Stimulated activated naive CD4-positive, alpha-beta T cell treated with Interleukin-2 at 50 U/mL for 16 hours (primary cell): ENCODE measurements around the gene CAPN9.
"Not testable (repeated sequence)": the region's sequence is repeated elsewhere in the genome, so short reads cannot be mapped to it uniquely, and the experiment has no call there.

Experiments used
- DNase-seq: peaks from one replicate; lab custom pipeline; 2025; lab: John Stamatoyannopoulos, UW

The CAPN9 gene

GRCh38 chr1:230711245-230711644 lies 35.9 kb upstream of the CAPN9 start:
- no peak for DNase-seq

GRCh38 chr1:230712470-230712942 lies 34.7 kb upstream of the CAPN9 start:
- no peak for DNase-seq

DNA sequence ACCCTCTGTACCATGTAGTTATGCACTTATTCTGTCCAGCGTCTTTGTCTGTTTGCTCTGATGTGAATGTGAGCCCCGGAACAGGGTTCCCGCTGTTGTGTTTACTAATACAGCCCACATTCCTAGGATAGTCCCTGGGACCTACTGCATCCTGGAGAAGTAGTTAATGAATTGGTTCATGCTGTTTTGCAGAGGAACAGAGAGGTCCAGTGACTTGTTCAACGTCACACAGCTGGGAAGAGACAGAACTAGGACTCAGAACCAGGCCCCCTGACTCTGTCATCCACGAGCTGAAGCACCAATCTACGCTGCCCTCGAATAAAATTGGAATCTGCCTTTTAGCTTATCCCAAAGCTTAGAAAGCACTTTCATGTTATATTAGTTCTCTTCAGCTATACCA lies 34.0 kb upstream of the CAPN9 start:
- DNase-seq = no peak

DNA sequence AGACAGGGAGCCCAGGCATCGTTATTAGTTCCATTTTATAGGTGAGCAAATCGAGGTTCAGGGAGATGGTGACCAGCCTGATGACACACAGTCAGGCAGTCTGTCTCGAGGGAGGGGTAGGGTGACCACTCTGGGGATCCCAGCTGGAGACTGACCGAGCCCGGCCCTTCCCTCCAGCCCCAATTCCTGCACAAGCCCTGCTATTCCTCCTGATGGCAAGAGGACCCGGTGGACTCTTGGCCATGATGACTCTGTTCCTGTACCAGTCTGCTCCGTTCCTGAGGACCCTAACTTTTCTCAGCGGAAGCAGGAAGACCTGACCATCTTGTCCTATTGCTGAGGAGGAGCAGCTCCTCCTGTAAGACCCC lies 33.7 kb upstream of the CAPN9 start:
- DNase-seq = no peak

DNA sequence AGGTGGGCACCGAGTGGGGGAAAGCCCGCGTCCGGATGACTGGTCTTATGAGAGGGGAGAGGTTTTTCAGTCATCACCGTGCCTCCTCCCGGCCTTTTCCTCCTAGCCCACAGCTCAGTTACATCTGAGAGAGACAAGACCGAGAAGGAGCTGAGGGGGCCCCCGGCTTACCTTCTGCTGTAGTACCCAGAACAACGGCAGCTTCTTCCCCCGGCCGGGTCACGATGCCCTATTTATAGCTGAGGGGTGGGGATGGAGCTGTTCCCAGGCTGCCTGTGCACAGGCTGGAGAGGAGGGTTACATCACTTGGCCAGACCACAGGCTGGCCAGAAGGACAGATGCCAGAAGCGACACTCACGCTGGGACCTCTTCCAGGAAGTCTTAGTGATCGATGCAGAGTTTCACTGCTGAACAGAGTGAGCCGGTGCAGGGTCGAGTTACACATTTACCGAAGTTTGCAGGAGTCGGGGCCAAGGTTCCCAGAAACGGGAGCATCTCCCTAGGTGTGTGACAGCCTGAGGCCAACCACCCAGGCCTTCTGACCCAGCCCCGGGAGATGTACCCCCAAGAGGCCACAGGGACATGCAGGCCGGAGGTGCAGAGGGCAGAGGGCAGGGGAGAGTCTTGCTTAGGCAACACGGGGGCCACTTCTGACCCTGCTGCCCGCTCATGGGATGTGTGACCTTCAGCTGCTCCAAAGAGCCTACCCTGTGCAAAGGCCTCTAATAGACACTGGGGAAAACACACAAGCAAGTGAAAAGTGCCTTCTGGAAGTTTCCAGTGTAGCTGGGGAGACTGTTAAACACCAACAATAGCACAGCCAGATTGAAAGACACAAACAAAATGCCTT lies 33.0 kb upstream of the CAPN9 start, which contains the start of gene AGT:
AGT (minus strand) TSS at position 208 of the 850 bp plus-strand sequence. CDS start 3,299 bp downstream, outside the sequence.
- DNase-seq = no peak

GRCh38 chr1:230715510-230715909 lies 31.7 kb upstream of the CAPN9 start:
- no peak for DNase-seq

GRCh38 chr1:230716453-230716852 lies 30.7 kb upstream of the CAPN9 start:
- DNase-seq = not testable (repeated sequence)

DNA sequence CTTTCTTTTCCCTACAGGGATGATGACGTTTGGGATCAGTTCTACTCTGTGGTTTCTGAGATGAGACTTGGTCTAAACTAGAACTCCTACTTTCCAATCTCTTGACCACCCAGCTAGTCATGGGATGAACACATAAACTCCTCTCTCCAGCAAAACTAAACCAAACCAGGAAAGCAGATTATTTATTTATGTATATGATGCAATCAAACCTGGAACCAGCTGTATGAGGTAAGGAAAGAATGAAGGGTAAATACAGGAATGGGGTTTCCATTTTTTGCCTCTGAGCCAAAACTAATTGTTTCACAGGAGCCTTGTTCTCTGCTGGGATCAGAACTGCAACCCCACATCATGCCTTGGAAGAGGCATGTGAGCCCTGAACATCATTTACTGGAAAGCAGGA lies 29.9 kb upstream of the CAPN9 start:
- DNase-seq = no peak

DNA sequence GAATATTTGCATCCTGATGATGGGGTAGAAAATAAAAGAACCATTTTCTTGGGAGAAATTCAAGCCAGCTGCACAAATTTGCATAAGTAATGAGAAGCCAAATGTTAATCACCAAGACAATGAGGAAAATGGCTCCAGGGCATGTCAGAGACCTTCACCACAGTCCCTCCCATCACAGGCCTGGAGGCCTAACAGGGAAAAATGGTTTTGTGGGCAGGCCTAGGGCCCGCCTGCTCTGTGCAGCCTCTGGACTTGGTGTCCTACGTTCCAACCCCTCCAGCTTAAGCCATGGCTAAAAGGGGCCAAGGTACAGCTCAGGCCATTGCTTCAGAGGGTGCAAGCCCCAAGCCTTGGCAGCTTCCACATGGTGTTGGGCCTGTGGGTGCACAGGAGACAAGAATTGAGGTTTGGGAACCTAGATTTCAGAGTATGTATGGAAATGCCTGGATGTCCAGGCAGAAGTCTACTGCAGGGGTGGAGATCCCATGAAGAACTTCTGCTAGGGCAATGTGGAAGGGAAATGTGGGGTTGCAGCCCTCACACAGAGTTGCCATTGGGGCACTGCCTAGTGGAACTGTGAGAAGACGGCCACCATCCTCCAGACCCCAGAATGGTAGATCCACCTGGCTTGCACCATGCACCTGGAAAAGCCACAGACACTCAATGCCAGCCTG lies 25.2 kb upstream of the CAPN9 start:
- not testable (repeated sequence) for DNase-seq

DNA sequence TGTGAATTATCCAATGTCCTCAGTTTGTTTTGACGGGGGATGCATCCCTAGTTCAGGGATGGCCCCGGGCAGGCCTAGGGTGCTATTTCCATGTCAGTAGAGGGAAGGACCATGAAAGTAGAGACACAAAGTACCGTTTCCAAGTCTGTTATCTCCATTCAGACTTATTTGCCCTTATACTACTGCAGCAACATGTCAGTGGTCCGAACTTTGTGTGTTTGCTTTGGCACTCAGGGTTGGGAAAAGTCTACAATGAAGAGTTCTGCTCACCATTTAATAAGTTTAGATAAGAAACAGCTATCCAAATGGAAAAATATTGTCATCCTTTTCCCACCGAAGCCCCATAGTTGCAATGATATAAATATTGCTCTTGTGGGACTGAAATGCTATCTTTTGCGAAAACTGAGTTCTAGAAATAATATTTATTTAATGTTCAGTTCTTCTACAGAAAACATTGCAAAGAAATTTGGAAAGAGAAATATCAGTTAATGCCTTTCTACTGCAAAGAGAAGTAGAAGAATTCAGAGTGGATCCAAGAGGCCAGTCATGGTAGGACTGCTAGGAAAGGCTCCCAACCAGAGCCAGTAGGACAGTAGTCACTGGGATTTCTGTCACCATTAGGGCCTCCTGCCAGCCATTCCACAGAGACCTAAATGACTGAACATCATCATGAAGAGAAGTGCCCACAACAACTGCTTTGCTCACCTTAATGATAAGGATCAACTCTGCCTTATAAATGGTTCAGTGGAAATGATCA lies 21.8 kb upstream of the CAPN9 start:
- no peak for DNase-seq

DNA sequence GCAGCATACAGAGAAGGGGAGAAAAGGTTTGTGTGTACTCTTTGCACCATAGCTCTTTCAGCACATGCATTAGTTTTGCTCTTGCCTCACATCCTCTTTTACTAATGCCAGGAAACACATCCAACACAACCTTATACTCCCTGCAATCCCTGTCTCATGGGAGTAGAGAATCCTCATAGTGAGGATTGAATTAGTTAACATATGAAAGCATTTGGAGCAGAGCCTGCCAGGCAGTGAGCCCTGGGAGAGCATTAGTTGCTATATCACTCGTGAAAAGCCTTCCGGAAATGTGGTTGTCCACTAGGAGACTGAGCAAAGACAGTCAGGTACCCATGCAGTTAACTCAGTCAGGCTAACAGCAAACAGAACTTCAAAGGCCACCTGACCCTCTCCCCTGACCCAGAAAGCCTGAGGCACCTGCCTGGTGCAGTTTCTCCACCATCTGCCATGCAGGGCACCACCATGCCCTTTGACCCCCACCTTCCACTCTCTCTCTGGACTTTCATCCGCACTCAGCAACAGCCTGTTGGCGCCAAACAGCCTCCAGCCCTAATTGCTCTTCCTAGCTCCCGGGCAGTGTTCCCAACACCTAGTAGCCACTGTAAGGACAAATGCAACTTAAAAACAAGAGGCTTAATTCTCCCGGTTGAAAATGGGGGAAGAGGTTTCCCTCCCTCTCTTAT lies 18.3 kb upstream of the CAPN9 start:
- DNase-seq = no peak

DNA sequence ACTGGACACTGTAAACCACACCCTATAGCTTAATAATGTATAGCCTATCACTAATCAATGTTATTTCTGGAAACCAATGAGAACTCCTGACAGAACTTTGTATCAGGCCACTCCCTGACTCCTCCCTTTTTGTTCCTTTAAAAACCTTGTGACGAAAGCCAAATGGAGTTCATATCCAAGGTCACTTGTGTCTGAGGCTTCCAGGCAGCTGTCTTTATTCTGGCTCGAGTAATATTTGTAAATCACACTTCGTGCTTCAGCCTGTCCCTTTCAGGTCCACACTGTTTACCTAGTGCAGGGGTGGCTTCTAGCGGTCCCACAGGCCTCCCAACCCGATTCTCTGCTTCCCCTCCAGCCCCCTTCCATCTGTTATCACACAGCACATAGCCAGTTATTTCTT lies 16.2 kb upstream of the CAPN9 start:
- DNase-seq = no peak

GRCh38 chr1:230735447-230735846 lies 11.7 kb upstream of the CAPN9 start:
- no peak for DNase-seq

GRCh38 chr1:230737622-230738262 lies 9.4 kb upstream of the CAPN9 start:
- DNase-seq = no peak

DNA sequence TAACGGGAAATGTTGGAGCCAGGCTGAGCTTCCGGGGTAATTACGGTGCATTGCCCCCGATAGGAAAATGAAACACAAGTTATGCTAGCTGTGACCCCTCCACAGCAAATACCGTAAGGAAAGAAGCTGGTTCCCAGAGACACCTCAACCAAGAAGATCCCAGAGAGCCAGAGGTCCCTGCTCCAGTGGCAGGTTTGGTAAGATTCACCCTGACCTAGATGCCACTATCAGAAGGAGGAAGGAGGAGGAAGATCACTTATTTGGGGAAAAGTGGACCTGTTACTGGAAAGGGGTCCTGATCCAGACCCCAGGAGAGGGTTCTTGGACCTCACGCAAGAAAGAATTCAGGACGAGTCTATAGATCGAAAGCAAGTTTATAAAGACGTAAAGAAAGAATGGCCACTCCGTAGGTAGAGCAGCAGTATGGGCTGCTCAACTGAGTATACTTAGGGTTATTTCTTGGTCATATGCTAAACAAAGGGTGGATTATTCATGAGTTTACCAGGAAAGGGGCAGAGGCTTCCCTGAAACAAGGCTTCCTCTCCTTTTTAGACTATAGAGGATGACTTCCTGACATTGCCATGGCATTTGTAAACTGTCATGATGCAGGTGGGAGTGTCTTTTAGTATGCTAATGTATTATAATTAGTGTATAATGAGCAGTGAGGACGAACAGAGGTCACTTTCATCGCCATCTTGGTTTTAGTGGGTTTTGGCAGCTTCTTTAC lies 7.5 kb upstream of the CAPN9 start:
- no peak for DNase-seq

DNA sequence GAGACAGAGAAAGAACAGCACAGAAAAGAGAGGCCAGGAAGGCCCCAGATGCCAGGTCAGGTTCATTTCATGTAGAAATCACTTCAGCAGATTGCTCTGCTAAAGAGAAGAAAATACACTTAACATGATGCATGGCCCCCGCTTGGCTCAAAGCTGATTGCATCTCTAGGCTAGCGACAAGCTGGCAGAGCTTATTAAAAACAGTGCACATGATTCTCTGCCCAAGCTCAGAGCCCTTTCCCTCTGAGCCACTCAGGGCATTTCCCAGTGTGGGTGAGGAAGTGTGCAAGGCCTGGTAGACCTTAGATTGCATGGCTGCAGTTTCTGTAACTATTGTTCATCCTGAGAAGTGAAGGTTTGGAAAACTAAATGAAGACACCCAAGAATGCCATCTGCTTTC lies 3.3 kb upstream of the CAPN9 start:
- no peak for DNase-seq

GRCh38 chr1:230744382-230744781 lies 2.8 kb upstream of the CAPN9 start:
- no peak for DNase-seq

DNA sequence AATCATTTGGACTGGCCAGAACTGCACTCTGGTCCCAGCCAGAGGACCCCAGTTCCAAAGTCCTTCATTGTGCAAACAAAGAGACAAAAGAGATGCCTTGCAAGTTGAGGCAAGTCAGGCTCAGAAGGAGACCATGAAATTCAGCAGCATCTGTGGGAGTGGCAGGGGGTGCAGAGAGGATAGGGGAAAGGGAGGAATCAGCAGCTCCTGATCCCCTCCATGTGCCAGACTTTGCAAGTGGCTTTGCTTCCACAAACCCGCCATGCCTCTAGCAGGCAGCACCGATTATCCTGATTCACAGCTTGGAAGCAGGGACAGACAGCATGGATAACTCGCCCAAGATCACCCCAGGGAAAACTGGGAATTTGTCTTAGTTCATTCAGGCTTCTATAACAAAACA lies 2.1 kb upstream of the CAPN9 start:
- no peak for DNase-seq

DNA sequence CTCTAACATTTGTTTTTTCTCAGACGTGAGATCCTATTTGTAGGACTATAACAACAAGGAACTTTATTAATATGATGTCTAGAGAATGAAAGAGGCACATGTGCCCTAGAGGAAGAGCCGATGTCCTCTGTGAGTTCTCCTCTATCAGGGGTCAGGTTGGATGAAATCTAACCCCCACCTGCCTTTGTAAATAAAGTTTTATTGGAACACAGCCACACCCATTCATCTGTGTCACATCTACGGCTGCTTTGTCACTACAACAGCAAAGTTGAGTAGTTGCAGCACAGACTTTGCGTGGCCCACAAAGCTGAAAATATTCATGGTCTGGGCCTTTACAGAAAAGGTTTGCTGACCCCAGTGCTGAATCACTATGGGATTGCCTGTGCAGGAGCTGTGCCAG lies 571 bp upstream of the CAPN9 start:
- DNase-seq = no peak

DNA sequence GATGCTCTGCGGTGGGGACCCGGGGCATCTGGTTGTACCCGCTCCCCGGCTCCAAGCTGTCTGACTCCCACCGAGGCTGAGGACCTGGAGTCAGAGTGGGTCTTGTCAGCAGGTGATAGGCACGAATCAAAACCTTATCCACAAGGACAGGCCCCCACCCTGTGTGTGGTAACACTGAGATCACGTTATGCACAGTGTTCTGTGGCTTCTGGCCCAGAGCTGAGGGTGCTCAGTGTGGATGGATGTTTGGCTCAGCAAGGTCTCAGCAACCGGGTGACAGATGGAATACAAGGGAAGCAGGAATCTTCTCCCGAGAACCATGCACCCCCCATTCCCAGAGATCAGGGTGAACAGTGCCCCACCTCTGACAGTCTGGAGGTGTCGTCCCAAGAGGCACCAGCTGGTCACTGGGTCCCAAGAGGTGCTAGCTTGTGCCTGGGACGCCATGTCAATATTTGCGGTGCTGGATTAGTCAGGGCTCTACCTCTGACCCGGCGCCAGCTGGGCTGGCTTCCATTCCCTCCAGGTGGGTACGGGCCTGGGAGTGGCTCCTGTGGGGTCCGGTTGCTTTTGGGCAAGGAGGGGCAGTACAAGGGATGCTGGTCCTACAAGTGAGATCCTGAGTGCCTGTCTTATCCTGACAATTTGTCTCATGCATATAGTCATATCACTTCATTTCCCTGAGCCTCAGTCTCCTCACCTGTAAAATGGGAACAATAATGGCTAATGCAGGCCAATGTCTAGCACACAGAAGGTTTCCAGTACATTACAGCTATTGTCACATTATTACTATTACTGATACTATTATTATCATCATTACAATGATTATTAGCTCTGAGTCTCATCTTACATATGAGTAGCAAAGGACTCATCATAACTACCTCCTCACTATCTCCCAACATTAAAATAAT lies 957 bp downstream of the CAPN9 start:
- DNase-seq = no peak
